ENCODE measurements around the gene JAZF1. TPM values are rescaled to one million over a fixed set of nuclear protein-coding genes. Genes with fewer than 3 reads are reported as not detected.

The JAZF1 gene
- total and polyA plus RNA-seq, 2 of the 8 experiments (the other 6 are each of a cell fraction or from before 2014, with no cell fraction given): 2.6 to 21.8 TPM

DNA sequence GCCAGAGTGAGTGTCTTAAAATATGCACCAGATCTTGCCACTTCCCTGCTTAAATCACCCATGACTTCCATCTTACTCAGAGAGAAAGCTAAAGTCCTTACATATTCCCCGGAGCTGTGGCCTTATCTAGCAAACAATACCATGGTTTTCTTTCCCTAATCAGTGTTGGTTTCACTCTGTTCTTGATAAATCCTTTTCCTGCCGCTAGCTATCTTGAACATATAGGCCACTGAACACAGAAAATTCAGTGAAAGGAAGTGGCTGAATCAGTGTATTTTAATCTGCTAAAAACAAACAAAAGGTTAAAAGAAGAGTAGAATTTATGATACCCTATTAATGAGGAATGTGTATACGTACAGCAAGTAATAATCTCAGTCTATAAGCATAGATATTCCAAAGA, 42.0 kb upstream of the JAZF1 start:
- DNase-seq (ENCODE audit: low read depth in 1 of 2, low spot score in 2 of 2) (no peak), FAIRE-seq (no peak)
- Histone ChIP-seq H2BK120ac (replicated peaks; ENCODE audit: low read depth, low read length) (no peak overlapping the region), H3K79me2 (ENCODE audit: control insufficient read depth in 1 of 2, insufficient read depth in 2 of 2, low read length in 2 of 2) (no peaks in the 10 kb centered on the region), H4K5ac (ENCODE audit: insufficient read length, low read depth, low read length) (no peak overlapping the region), H3K4ac (replicated peaks; ENCODE audit: insufficient read length, low read depth, low read length) (no peak overlapping the region), H3K14ac (ENCODE audit: insufficient read length) (no peak overlapping the region), H2BK5ac (ENCODE audit: low read depth, low read length) (no peak overlapping the region), H3K9ac (replicated peaks in 1 of 4; ENCODE audit: extremely low read depth in 1 of 4, low read depth in 3 of 4, low read length in 3 of 4) (no peak overlapping the region), H2BK20ac (ENCODE audit: low read length) (no peak overlapping the region), H3K23me2 (ENCODE audit: low read depth, low read length) (no peaks in the 10 kb centered on the region), H2AFZ (ENCODE audit: low read length) (no peak overlapping the region), H3K79me1 (ENCODE audit: low read depth, low read length) (no peaks in the 10 kb centered on the region), H2BK12ac (ENCODE audit: low read depth, low read length) (no peak overlapping the region), H3K4me3 (ENCODE audit: extremely low read depth in 1 of 4, insufficient read depth in 2 of 4, low read depth in 3 of 4, low read length in 4 of 4) (no peak overlapping the region), H3K56ac (replicated peaks; ENCODE audit: insufficient read length, low read depth, low read length) (no peak overlapping the region), H3K9me3 (ENCODE audit: insufficient read depth in 2 of 2, low read depth in 1 of 2, low read length in 1 of 2) (peaks cover 0 to 2% of the 10 kb centered on the region in 2 experiments; a peak in 1 of 4 replicates), H3K27ac (ENCODE audit: low read depth, low read length) (no peak overlapping the region), H4K20me1 (replicated peaks in 1 of 2; ENCODE audit: control insufficient read depth in 1 of 2, insufficient read depth in 2 of 2, low read length in 2 of 2) (no peaks in the 10 kb centered on the region), H3K27me3 (replicated peaks in 1 of 4; ENCODE audit: control insufficient read depth in 3 of 4, extremely low read depth in 1 of 4, insufficient read depth in 3 of 4, low read length in 3 of 4) (no peaks in the 10 kb centered on the region), H2BK15ac (ENCODE audit: low read length) (no peak overlapping the region), H3K18ac (ENCODE audit: extremely low read depth, low read length) (no peak overlapping the region), H3K23ac (ENCODE audit: insufficient read length) (no peak overlapping the region), H3K4me1 (replicated peaks in 1 of 4; ENCODE audit: control insufficient read depth in 3 of 4, insufficient read depth in 4 of 4, low read length in 3 of 4) (peaks cover 5 to 14% (median 10%) of the 10 kb centered on the region in 4 experiments; a peak in 5 of 7 replicates), H4K91ac (replicated peaks; ENCODE audit: insufficient read length, low read length) (no peak overlapping the region), H4K8ac (ENCODE audit: extremely low read depth, insufficient read depth, low read length) (no peak overlapping the region), H3K36me3 (ENCODE audit: control insufficient read depth in 2 of 4, insufficient read depth in 4 of 4, low read length in 3 of 4) (no peaks in the 10 kb centered on the region), H2AK5ac (ENCODE audit: low read depth, low read length) (no peak overlapping the region), H3K4me2 (ENCODE audit: insufficient read depth in 1 of 2, low read depth in 2 of 2, low read length in 2 of 2) (no peak overlapping the region)
- TF ChIP-seq EZH2 (IDR thresholded peaks at IDR 0.05; ENCODE audit: low read depth, low read length, severe bottlenecking) (no peak), TBP (IDR thresholded peaks at IDR 0.05; ENCODE audit: low read depth, low read length) (no peak)
- WGBS, 2 experiments (ENCODE audit: extremely low coverage in 1 of 2, insufficient coverage in 1 of 2, insufficient read length in 1 of 2, insufficient replicate concordance in 2 of 2, low coverage in 1 of 2, low lambda C conversion rate in 2 of 2, missing lambda C conversion rate in 1 of 2): 95% methylated on average over 3 of the region's 3 CpGs; no CpG with 5 or more reads in 1 of the 2 experiments
- ChIA-PET POLR2A (ENCODE audit: partially characterized antibody) (no interaction called here), CTCF (ENCODE audit: partially characterized antibody) (no interaction called here)

Data from H1 (cell line).